HK-2 (cell line): ENCODE measurements around the gene LRRC7.
"Not testable (repeated sequence)": the region's sequence is repeated elsewhere in the genome, so short reads cannot be mapped to it uniquely, and the experiment has no call there.

Experiments used
- DNase-seq: peaks from one replicate; pipeline ENCODE4 v3.0.0-alpha.2; 2018; ENCODE audit not compliant: unreplicated experiment

LRRC7 gene

DNA sequence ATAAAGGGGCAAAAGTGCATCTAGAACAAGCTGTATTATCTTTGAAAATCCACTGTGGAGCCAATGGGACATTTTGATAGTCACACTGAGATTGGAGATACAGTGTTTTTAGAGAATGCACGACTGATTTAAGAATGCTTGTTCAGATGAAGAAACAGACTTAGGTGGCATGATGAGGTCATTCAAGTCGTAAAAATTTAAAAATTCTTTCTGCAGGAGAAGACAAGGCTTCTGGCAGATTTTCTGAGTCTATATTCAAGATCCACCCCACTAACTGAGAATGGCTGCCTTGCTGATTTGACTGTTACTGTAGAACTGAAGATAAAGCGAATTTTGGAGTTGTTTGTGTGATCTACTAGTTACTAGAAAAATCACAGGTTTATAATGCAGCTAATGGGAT, 310.6 kb downstream of the LRRC7 start:
- no peak for DNase-seq

DNA sequence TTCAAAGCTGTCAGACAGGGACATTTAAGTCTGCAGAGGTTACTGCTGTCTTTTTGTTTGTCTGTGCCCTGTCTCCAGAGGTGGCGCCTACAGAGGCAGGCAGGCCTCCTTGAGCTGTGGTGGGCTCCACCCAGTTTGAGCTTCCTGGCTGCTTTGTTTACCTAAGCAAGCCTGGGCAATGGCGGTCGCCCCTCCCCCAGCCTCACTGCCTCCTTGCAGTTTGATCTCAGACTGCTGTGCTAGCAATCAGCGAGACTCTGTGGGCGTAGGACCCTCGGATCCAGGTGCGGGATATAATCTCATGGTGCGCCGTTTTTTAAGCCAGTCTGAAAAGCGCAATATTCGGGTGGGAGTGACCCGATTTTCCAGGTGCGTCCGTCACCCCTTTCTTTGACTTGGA, 320.3 kb downstream of the LRRC7 start:
- not testable (repeated sequence) for DNase-seq

DNA sequence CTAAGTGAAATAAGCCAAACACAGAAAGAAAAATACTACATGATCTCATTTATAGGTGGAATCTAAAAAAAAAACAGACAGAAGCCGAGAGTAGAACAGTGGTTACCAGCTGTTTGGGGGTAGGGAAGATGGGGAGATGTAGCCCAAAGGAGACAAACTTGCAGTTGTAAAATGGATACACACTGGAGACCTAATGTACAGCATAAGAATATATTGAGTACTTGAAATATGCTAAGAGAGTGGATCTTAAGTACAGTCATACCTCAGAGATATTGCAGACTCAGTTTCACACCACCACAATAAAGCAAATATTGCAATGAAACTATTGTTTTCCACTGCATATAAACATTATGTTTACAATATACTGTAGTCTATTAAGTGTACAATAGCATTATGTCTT, 320.9 kb downstream of the LRRC7 start:
- DNase-seq, result no peak

DNA sequence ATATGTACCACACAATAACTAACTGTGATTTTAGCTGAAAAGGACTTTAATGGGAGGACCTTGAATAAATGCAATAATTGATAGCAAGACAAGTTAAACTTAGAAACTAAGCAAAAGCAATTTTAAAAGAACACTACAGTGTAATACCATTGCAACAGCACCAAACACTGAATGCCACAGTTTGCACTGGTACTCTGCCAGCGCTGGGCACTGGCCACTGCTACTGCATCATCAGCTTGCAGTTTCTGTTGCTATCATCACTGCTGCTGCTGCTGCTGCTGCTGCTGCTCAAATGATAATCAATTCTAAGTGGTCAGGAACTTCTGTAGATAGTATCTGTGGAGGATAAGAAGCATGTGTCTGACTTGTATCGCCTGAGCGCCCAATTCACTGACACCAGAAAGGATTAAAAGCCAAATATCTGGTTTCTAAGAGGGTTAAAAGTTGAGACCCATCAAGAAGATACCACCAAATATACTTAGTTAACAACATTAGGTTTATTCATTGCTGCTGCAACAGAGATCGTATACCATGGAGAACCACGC, 330.8 kb downstream of the LRRC7 start:
- no peak for DNase-seq

DNA sequence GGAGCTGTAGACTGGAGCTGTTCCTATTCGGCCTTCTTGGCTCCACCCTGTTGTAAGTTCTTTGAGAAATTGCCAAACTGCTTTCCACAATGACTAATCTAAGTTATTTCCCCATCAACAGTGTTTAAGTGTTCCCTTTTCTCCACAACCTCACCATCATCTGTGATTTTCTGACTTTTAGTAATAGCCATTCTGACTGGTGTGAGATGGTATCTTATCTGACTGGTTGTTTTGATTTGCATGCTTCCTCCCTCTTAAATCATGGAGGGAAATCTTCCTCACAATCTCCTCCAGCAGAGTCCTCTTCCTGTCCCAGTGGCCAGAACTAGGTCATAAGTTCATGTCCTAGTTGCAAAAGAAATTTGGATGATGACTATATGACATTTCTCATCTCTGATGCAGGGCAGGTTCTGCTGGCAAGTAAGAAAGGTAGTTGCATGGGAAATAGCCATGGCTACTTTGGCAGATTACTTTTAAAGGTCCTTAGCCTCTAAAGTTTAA, 343.6 kb downstream of the LRRC7 start:
- no peak for DNase-seq

DNA sequence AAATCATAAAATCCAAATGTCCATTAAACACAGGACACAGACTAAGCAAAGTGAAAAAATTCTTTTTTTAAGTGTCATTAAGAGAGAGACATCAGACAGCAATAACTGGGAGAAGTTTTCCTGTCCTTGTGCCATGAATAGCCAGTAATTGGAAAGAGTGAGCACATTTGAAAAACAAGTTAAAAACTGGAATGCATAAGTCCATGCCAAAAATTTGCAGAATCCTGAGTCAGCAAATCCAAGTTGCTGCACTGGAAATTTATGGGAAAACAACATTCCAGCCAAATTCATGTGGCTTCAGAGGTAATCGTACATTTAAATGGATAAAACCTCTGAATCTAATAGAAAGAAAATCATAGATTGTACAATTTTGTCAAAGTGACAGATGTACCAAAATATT, 346.3 kb downstream of the LRRC7 start:
- no peak for DNase-seq

DNA sequence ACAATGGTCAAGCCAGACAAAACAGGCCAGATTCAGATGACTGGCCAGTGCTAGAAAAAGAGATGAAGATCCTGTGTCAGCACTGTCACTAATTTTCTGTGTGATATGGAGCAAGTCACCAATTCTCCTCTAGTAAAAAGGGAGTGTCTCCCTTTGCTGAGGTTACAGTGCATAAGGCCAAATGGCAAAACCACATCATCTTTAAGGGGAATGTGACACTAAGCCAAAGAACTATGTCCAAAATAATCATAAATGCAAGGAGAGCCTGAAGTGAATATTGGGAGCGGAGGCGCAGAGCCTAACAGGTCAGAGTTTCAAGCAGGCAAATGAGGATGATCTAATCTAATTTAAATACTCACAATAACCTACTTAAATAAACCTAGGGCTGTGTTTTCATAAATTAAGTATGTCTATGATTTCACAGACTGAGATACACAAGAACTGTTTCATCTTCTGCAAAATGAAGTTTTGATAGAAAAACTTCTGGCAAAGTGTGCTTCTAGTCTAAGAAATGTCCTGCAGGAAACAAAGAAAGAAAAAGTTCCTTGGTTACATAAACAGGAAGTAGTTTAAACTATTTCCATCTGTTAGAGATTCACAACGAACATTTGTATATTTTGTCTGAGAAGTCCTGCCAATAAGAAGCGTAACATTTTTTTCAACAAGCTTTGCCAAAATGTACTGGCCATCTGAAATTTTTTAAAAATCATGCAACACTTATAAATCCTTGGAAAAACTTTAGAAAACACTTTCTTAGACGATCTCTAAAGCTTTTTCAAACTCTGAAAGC, 347.4 kb downstream of the LRRC7 start:
- no peak for DNase-seq

DNA sequence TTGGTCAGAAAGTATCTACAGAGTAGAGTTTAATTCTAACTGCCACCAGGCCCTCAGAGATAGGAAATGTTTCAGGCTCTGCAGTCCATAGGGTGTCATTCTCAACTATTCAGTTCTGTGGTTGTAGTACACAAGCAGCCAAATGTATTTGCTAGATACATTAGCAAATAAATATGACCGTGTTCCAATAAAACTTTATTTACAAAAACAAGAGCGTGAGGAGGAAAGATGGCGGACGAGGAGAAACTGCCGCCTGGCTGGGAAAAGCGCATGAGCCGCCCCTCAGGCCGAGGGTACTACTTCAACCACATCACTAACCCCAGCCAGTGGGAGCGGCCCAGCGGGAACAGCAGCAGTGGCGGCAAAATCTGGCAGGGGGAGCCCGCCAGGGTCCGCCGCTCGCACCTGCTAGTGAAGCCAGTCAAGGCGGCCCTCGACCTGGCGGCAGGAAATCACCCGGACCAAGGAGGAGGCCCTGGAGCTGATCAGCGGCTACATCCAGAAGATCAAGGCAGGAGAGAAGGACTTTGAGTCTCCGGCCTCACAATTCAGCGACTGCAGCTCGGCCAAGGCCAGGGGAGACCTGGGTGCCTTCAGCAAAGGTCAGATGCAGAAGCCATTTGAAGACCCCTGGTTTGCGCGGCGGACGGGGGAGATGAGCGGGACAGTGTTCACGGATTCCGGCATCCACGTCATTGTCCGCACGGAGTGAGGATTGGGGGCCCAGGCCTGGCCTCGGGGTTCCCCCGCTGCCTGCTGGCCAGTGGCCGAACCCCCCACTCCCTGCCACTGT, 351.6 kb downstream of the LRRC7 start:
- no peak for DNase-seq

DNA sequence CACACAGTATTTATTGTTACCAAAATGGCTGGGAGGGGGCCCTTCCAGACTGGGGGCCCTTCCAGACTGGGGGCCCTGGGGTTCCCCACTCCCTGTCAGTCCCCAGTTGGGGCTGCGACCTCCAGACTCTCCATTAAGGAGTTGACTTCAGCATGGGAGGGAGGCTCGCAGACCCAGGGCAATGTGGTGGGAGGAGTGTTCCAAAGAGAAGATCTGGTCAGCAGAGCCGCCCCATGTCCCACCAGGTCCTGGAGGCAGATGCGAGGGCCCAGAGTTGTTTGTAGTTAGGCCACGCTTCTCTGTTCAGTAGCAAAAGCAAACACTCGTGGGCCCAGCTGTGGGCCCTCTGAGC, 352.2 kb downstream of the LRRC7 start:
- DNase-seq, result no peak

DNA sequence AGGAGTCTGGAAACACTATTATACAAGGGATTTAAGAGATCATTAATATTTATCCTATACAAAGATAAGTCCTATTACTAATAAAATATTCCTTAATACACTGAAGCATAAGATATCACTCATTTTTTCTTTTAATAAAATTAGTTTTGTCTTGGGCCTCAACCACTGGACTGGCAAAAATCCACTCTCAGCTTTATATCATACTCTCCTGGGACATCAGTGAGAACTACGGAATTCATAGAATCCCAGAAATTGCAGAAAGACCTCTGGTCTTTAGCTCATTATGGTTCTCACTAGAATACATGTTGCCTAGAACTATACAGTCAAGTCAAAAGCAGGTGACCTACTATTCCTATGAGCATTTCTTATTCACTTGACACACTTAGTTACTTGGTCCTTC, 352.7 kb downstream of the LRRC7 start:
- DNase-seq, result no peak

DNA sequence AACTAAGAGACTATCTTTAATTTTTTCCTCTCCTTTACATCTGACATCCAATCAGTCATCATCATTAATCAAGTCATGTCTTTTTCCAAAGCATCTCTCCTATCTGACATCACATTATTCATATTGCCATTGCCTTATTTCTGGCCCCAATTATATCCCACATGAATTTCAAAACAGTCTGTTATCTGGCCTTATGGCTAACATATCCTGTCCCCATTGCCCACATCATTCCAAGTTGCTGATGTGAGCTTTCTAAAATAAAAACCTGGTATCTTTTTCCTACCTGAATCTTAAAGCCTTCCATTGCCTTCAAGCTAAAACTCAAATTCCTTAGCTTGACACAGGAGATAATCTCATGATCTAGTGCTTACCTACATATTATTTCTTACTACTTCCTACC, 353.8 kb downstream of the LRRC7 start:
- DNase-seq, result no peak

DNA sequence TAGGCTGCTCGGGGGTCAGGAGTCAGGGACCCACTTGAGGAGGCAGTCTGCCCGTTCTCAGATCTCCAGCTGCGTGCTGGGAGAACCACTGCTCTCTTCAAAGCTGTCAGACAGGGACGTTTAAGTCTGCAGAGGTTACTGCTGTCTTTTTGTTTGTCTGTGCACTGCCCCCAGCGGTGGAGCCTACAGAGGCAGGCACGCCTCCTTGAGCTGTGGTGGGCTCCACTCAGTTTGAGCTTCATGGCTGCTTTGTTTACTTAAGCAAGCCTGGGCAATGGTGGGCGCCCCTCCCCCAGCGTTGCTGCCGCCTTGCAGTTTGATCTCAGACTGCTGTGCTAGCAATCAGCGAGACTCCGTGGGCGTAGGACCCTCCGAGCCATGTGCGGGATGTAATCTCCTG, 360.5 kb downstream of the LRRC7 start:
- DNase-seq, result not testable (repeated sequence)

DNA sequence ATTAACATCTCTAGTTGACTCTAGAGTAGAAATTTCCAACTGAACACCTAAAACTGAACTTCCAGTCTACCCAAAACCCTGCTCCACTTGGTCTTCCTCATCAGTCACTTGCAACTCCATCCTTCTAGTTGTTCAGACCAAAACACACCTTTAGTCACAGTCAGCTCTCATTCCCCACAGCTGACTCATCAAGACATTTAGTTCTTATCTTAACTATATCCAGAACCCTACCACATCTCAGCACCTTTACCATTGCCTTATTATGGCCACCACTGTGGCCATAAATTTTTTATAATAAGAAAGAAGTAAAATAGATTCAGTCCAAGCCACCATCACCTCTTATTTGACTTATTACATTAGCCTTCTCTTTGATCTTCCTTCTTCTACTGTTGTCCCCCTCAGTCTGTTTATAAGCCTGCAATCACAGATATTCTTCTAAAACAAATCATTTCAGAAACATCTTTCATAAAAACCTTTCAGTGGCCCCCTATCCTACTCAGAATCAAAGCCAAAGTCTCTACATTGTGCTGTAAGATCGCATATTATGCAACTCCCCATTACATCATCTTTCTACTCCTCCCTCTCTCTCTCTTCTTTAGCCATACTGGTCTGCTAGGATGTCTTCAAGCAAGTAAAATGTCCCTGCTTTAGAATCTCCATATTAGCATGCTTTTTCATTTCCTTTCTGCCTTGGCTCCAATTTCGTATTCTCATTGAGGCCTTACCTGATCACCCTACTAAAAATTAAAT, 361.8 kb downstream of the LRRC7 start:
- no peak for DNase-seq

DNA sequence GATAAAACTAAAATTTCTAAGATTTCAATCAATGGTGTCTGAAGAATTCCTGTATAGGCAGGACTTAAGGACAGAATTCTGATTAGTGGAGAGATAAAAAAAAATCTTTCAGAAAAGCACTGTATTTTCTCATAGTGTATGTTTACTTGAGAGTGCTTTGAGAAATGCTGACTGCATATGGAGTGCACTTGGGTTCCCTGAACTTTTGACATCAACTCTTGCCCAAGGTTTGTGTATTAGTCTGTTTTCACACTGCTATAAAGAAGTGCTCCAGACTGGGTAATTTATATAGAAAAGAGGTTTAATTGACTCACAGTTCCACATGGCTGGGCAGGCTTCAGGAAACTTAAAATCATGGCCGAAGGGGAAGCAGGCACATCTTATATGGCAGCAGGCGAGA, 362.7 kb downstream of the LRRC7 start:
- DNase-seq, result no peak

DNA sequence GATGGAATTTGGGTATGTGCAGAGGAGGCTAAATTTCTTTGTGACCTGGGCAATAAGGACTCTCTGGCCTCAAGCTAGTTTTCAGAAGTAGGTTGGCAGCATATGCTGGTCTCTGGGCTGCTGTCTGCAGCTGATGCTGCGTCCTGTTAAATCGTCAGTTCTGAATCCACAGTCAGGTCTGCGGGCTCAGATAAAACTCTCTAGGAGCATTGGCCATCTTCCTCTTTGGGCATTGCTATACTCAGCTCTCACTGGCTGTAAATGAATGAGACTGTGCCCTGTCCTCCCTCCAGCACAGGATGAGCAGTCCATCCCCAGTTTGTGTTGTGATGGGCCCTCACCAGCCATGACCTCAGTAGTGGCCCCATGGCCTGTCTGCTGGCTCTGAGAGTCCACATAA, 365.0 kb downstream of the LRRC7 start:
- DNase-seq, result no peak

DNA sequence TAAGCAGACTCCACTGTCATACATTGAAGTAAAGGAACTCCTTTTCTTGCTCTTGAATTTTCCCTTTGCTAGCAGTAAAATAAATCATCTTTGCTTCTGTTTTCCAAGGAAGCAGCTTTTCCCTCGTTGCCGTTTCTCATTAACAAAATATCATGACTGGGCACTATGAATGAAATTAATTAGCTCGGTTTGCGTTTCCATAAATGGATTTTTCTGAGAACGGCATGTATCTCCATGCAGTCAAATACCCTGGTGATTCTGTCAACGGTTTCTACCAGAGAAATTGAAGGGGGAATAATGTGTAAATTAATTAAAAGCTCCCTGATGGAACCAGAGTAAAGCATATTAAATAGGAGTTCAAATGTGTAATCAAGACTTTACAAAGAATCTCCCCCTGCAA, 372.5 kb downstream of the LRRC7 start:
- no peak for DNase-seq

DNA sequence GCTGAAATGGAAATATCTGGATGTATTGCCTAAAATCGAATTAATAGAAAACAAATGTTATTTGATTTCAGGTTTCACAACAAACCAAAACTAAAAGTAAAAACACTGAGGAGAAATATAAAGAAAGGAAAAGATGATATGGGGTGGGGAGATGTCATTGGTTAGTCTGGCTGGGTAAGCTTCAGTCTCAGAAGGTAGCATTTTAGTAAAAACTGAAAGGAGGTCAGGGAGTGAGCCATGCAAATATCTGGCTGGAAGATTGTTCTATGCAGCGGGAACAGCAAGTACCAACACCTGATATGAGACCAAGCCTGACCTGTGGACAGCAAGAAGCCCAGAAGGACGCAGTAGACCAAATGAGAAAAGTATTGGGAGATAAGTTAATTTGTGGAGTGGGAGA, 373.1 kb downstream of the LRRC7 start:
- no peak for DNase-seq

DNA sequence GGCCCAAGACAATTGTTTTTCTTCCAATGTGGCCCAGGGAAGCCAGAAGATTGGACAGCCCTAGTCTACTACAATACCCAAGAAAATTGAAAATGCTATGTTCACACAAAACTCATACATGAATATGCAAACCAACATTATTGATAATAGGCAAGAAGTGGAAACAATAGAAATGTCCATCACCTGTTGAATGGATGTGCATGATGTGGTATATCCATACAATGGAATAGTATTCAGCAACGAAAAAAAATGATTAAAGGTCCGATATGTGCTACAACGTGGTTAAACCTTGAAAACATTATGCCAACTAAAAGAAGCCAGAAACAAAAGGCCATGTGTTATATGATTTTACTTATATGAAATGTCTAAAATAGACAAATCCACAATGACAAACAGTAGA, 375.3 kb downstream of the LRRC7 start:
- DNase-seq, result no peak

DNA sequence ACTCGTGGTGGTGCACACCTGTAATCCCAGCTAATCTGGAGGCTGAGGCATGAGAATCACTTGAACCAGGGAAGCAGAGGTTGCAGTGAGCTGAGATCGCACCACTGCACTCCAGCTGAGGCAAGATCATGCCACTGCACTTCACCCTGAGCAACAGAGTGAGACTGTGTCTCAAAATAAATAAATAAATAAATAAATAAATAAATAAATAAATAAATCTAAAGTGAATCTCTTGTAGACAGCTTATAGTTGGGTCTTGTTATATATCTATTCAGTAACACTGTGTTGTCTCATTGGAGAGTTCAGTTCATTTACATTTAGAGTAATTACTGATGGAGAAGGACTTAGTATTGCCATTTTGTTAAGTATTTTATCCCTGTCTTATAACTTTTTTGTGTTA, 379.2 kb downstream of the LRRC7 start:
- DNase-seq, result no peak

DNA sequence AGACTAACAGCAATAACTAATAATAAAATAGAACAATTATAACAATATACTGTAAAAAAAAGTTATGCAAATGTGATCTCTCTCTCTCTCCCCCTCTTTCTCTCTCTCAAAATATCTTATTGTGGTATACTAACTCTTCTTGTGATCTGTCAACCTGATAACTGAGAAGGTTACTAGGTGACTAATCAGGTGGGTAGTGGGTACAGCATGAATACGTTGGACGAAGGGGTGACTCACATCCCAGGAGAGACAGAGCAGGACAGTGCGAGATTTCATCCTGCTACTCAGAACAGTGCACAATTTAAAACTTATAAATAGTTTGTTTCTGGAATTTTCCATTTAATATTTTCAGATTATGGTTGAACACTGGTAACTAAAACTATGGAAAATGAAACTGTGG, 380.1 kb downstream of the LRRC7 start:
- DNase-seq, result peak; percentile 14

DNA sequence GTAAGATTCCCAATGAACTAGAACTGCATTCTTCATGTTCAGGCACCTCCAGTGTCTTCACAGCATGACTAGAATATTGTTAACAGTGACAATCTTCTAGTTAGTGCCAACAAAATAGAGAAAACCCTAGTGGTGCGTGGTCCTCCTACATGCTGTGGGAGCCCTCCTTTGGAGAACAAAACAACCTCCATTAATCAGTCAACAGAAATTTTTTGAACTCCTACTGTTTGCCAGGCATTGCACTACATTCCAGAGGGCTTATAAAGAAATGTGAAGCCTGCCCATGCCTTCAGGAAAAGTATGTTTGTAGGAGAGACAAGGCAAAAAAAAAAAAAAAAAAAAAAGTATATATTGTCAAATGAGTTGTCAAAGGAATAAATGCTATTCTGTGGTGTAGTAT, 385.0 kb downstream of the LRRC7 start:
- no peak for DNase-seq

DNA sequence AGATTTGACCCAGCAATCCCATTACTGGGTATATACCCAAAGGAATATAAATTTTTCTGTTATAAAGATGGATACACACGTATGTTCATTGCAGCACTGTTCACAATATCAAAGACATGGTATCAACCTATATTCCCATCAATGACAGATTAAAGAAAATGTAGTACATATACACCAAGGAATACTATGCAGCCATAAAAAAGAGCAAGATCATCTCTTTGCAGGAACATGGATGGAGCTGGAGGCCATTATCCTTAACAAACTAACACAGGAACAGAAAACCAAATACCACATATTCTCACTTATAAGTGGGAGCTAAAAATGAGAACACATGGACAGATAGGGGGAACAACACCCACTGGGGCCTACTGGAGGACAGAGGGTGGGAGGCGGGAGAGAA, 394.7 kb downstream of the LRRC7 start:
- not testable (repeated sequence) for DNase-seq
